BJ (cell line): ENCODE measurements around the gene TNS1. TPM values are rescaled to one million over a fixed set of nuclear protein-coding genes. Genes with fewer than 3 reads are reported as not detected.

ENCODE experiments used
- CTCF ChIA-PET: fragments of 350-600 bp; formaldehyde crosslinking; extraction: SDS; loops from one replicate; lab custom pipeline; 2021; ENCODE audit warnings: antibody characterized with exemption, inconsistent platforms; lab: Yijun Ruan, JAX
- POLR2A ChIA-PET: fragments of 300-600 bp; sonication (Branson Sonifier 250); formaldehyde crosslinking; extraction: SDS; loops from one replicate; lab custom pipeline; 2021; ENCODE audit warnings: antibody characterized with exemption; lab: Charles Lee
- DNase-seq: peaks from one replicate; pipeline ENCODE4 v3.0.0-alpha.2; 2011; ENCODE audit warnings: low read depth
- H3K27me3 ChIP-seq: 2 replicates; pipeline ENCODE4 v1.6.0; 2011; ENCODE audit warnings: low read length; ENCODE audit not compliant: control insufficient read depth, insufficient read depth
- H3K36me3 ChIP-seq: 2 replicates; pipeline ENCODE4 v1.5.1; 2011; ENCODE audit warnings: low read length; ENCODE audit not compliant: control insufficient read depth, insufficient read depth
- H3K4me3 ChIP-seq: 2 replicates; pipeline ENCODE4 v1.5.1; 2011; ENCODE audit warnings: low read depth, mild to moderate bottlenecking, control low read depth, low read length
- CTCF ChIP-seq: IDR thresholded peaks from 2 replicates; pipeline ENCODE4 v1.5.1; 2011; ENCODE audit warnings: low read depth, mild to moderate bottlenecking, control low read depth, inconsistent platforms, low read length, moderate library complexity; ENCODE audit not compliant: insufficient read depth
- polyA plus RNA-seq: library from polyadenylated mRNA; depleted of rRNA; stranded (reverse); fragments of >200 nt; gene quantifications from 2 replicates; pipeline ENCODE4 v1.2.3, GENCODE V29; 2011

Gene TNS1
- polyA plus RNA-seq, 1 experiment = 35.6 TPM

GRCh38 chr2:217905395-217905794 is 97.4 kb downstream of the TNS1 start:
- ChIA-PET CTCF (interaction anchor here (0.6 to 1.2 kb wide), 3 partner anchors 19 to 120 kb away, joined by 3 to 4 read pairs (median 4); no protein-coding TSS in a partner anchor), POLR2A (interaction anchor here (1.0 kb wide), 1 partner anchor 39 kb away, joined by 6 read pairs; no protein-coding TSS in a partner anchor)
- H3K36me3 ChIP-seq = peaks cover 9% of the 10 kb centered on the region
- DNase-seq = no peak
- H3K4me3 ChIP-seq = no peak overlapping the region
- H3K27me3 ChIP-seq = no peaks in the 10 kb centered on the region
- TF ChIP-seq CTCF = no peak

GRCh38 chr2:217904614-217904965 is 98.2 kb downstream of the TNS1 start:
- no peak for TF ChIP-seq CTCF
- ChIA-PET CTCF (interaction anchor here (0.7 to 1.2 kb wide), 3 partner anchors 14 to 119 kb away, joined by 3 read pairs; no protein-coding TSS in a partner anchor), POLR2A (no interaction called here)
- no peak for DNase-seq
- H3K36me3 ChIP-seq = peaks cover 10% of the 10 kb centered on the region
- no peak overlapping the region for H3K4me3 ChIP-seq
- H3K27me3 ChIP-seq = no peaks in the 10 kb centered on the region

GRCh38 chr2:217903859-217904613 is 98.8 kb downstream of the TNS1 start:
- no peak for DNase-seq
- ChIA-PET POLR2A (no interaction called here), CTCF (interaction anchor here (0.7 to 1.2 kb wide), 3 partner anchors 14 to 119 kb away, joined by 3 read pairs; no protein-coding TSS in a partner anchor)
- no peak for TF ChIP-seq CTCF
- Histone ChIP-seq H3K36me3 (peaks cover 11% of the 10 kb centered on the region), H3K27me3 (no peaks in the 10 kb centered on the region), H3K4me3 (no peak overlapping the region)

- no peaks in the 10 kb centered on the region for H3K27me3 ChIP-seq
- TF ChIP-seq CTCF = no peak
- no peak overlapping the region for H3K4me3 ChIP-seq
- CTCF ChIA-PET = interaction anchor here (2.6 kb wide), 1 partner anchor 114 kb away, joined by 10 read pairs; no protein-coding TSS in a partner anchor
- no peak for DNase-seq
- peaks cover 16% of the 10 kb centered on the region for H3K36me3 ChIP-seq
- POLR2A ChIA-PET = no interaction called here
These were observed 99.5 kb downstream of the TNS1 start for GRCh38 chr2:217903142-217903858.

- no peak for TF ChIP-seq CTCF
- DNase-seq = no peak
- POLR2A ChIA-PET = no interaction called here
- Histone ChIP-seq H3K27me3 (no peaks in the 10 kb centered on the region), H3K36me3 (peaks cover 19% of the 10 kb centered on the region), H3K4me3 (no peak overlapping the region)
- CTCF ChIA-PET = interaction anchor here (0.9 to 3.9 kb wide), 6 partner anchors 8 to 126 kb away, joined by 3 to 29 read pairs (median 10); no protein-coding TSS in a partner anchor
These were observed 100.2 kb downstream of the TNS1 start for GRCh38 chr2:217902379-217903141.
